Naive B cell (primary cell): Measurements from ENCODE around the gene PC. TPM values are rescaled to one million over a fixed set of nuclear protein-coding genes. Genes with fewer than 3 reads are reported as not detected.

Source experiments
- ATAC-seq, 2 donors: fragments of 150-1000 bp; cut with Tn5 transposase; 2 replicates each; pipeline ENCODE4 v1.10.0; 2021; ENCODE audit warnings: low read depth in 2 of 2, mild to moderate bottlenecking in 2 of 2, moderate library complexity in 2 of 2
- DNase-seq: peaks from one replicate; pipeline ENCODE4 v3.0.0; 2022
- H3K27ac Mint-ChIP-seq, 6 donors: one replicate each; pipeline ENCODE4 v1.8.0; 2020 to 2022; ENCODE audit warnings: mild to moderate bottlenecking in 6 of 6, mixed read lengths in 6 of 6, moderate library complexity in 5 of 6, inconsistent platforms in 2 of 6
- H3K27me3 Mint-ChIP-seq, 3 donors: one replicate each; pipeline ENCODE4 v1.8.0; 2021 to 2022; ENCODE audit warnings: mixed read lengths in 3 of 3, mild to moderate bottlenecking in 1 of 3
- H3K36me3 Mint-ChIP-seq, 2 donors: one replicate each; pipeline ENCODE4 v1.8.0; 2020 to 2022; ENCODE audit warnings: mixed read lengths in 2 of 2, inconsistent platforms in 1 of 2, mild to moderate bottlenecking in 1 of 2
- H3K4me1 Mint-ChIP-seq, 3 donors: one replicate each; pipeline ENCODE4 v1.8.0; 2020 to 2022; ENCODE audit warnings: mixed read lengths in 3 of 3, inconsistent platforms in 1 of 3, mild to moderate bottlenecking in 1 of 3, moderate library complexity in 1 of 3
- H3K4me3 Mint-ChIP-seq, 8 donors: one replicate each; pipeline ENCODE4 v1.8.0; 2020 to 2022; ENCODE audit warnings: mild to moderate bottlenecking in 8 of 8, mixed read lengths in 8 of 8, moderate library complexity in 8 of 8, inconsistent platforms in 2 of 8
- H3K9me3 Mint-ChIP-seq, 7 donors: one replicate each; pipeline ENCODE4 v1.8.0; 2020 to 2022; ENCODE audit warnings: mixed read lengths in 7 of 7, mild to moderate bottlenecking in 5 of 7, inconsistent platforms in 2 of 7, moderate library complexity in 1 of 7
- polyA plus RNA-seq, 6 donors: library from polyadenylated mRNA; unstranded; fragments of 300-500 nt; fragmentation: Illumina TruSeq; gene quantifications; one replicate each; pipeline ENCODE4 v1.2.3, GENCODE V29; 2021; ENCODE audit warnings: low read depth in 6 of 6

The PC gene
- polyA plus RNA-seq, 6 donors from 2014 or later: 0.96 to 4.2 (median 1.7) TPM

- no peaks in the 10 kb centered on the region for H3K36me3 Mint-ChIP-seq
- no peaks in the 10 kb centered on the region for H3K9me3 Mint-ChIP-seq
- DNase-seq: no peak
- peak overlapping the region in 1 of 6 donors; percentile 79 for H3K27ac Mint-ChIP-seq
- peaks cover 0 to 8% (median 5%) of the 10 kb centered on the region in 3 donors for H3K27me3 Mint-ChIP-seq
- H3K4me3 Mint-ChIP-seq: no peak overlapping the region
- no peak for ATAC-seq
- H3K4me1 Mint-ChIP-seq: no peaks in the 10 kb centered on the region
These were observed 49.0 kb downstream of the PC start for GRCh38 chr11:66909181-66909580.

DNA sequence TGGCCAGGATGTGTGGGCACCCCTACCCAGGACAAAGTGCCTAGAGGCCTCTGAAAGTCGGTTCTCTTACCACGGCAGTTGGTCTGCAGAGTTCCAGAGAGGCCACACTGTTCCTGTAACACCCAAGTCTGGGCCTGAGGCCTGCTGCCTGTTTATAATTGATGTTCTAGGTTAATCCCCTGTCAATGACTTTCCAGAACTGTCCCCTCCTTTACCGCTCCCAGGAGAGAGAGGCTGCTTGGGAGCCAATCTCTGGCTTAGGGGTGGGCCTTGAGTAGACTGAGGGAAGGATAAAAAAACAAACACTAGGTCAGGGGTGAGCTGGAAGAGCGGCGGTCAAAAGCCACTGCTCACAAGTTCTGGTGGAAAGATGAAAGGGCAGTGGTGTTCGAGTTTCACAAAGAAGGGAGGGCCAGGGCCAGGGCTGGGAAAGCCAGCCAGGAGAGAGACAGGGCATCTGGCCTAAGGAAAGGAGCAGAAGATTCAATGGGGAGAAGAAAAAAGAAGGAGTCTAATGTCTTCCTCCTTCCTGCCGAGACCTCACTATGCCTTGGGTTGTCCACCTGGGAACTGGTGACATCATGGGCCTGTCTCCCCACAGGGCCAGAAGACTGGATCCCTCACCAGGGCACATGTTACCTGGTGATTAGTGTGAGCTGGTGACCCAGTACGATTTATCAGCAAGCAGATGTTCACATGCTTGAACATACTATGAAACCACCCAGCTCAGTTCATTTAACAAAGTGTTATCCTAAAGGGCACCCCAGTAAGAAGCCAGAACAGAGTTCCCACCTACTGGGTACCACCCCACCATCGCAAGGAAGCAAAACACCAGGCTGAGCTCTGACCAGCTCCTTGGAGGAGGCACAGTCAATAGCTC is 50.2 kb downstream of the PC start:
- Mint-ChIP-seq H3K27ac (no peak overlapping the region), H3K36me3 (no peaks in the 10 kb centered on the region), H3K4me1 (no peaks in the 10 kb centered on the region), H3K4me3 (no peak overlapping the region), H3K9me3 (no peaks in the 10 kb centered on the region), H3K27me3 (peaks cover 0 to 8% (median 5%) of the 10 kb centered on the region in 3 donors)
- DNase-seq (no peak), ATAC-seq (no peak)

DNA sequence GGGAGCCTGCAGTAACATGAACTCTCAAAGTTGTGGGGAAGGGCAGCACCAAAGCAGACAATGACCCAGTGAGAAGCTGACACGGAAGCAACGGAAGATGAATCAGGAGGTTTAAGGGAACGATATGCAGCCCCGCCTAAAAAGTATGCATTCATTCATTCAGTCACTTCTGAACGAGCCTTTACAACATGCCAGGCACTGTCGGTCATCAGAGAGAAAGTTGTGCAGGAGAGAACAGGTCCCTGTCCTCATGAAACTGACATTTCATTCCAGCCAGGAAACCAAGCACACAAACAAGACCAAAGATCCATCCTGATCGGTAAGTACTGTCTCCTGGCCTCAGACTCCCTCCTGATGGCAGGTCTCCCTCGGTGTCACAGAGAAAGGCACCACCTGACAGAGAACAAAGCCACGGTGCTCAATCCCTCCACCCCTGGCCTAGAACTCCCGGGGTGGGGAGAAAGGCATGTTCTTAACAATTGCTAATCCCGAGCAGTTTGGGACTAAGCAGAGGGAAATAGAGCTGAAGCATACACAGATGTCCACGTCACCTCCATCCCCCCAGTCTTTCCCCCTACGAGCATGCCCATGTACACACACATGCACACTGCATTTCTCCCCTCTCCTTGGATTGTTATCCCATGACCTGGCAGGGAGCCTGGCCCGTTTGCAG is 52.0 kb downstream of the PC start:
- H3K9me3 Mint-ChIP-seq: no peaks in the 10 kb centered on the region
- no peaks in the 10 kb centered on the region for H3K4me1 Mint-ChIP-seq
- ATAC-seq (no peak), DNase-seq (no peak)
- H3K4me3 Mint-ChIP-seq: no peak overlapping the region
- H3K36me3 Mint-ChIP-seq: no peaks in the 10 kb centered on the region
- H3K27me3 Mint-ChIP-seq: peaks cover 0 to 14% (median 8%) of the 10 kb centered on the region in 3 donors
- H3K27ac Mint-ChIP-seq: no peak overlapping the region

- DNase-seq (no peak), ATAC-seq (no peak)
- no peaks in the 10 kb centered on the region for H3K9me3 Mint-ChIP-seq
- no peak overlapping the region for H3K27ac Mint-ChIP-seq
- no peak overlapping the region for H3K4me3 Mint-ChIP-seq
- no peaks in the 10 kb centered on the region for H3K4me1 Mint-ChIP-seq
- H3K36me3 Mint-ChIP-seq: no peaks in the 10 kb centered on the region
- peaks cover 0 to 20% (median 8%) of the 10 kb centered on the region in 3 donors for H3K27me3 Mint-ChIP-seq
These were observed 52.6 kb downstream of the PC start for GRCh38 chr11:66905631-66906030.

GRCh38 chr11:66904981-66905521 is 53.1 kb downstream of the PC start:
- Mint-ChIP-seq H3K27me3 (peaks cover 0 to 21% (median 8%) of the 10 kb centered on the region in 3 donors), H3K4me1 (no peaks in the 10 kb centered on the region), H3K27ac (no peak overlapping the region), H3K9me3 (no peaks in the 10 kb centered on the region), H3K4me3 (no peak overlapping the region), H3K36me3 (no peaks in the 10 kb centered on the region)
- no peak for DNase-seq
- no peak for ATAC-seq

DNA sequence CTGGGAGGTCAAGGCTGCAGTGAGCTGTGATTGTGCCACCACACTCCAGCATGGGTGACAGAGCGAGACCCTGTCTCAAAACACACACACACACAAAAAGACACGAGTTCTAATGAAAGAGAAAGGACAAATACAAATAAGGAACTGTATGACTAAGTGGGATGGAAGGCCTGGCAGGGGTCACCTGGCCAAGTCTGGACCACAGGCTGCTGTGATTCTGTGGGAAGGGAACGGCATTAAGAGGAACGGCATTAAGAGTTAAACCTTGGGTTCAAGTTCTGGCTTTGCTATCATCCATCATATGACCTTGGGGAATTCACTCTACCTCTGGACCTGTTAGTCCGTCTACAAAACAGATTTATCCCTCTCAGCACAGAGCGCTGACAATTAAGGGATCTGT is 53.6 kb downstream of the PC start:
- peaks cover 0 to 22% (median 8%) of the 10 kb centered on the region in 3 donors for H3K27me3 Mint-ChIP-seq
- H3K36me3 Mint-ChIP-seq: no peaks in the 10 kb centered on the region
- no peak for DNase-seq
- H3K4me1 Mint-ChIP-seq: no peaks in the 10 kb centered on the region
- no peaks in the 10 kb centered on the region for H3K9me3 Mint-ChIP-seq
- no peak for ATAC-seq
- H3K4me3 Mint-ChIP-seq: no peak overlapping the region
- no peak overlapping the region for H3K27ac Mint-ChIP-seq

- H3K27ac Mint-ChIP-seq: no peak overlapping the region
- no peak overlapping the region for H3K4me3 Mint-ChIP-seq
- DNase-seq (no peak), ATAC-seq (no peak)
- H3K36me3 Mint-ChIP-seq: no peaks in the 10 kb centered on the region
- peaks cover 0 to 27% (median 8%) of the 10 kb centered on the region in 3 donors for H3K27me3 Mint-ChIP-seq
- H3K4me1 Mint-ChIP-seq: no peaks in the 10 kb centered on the region
- H3K9me3 Mint-ChIP-seq: no peaks in the 10 kb centered on the region
These were observed 54.1 kb downstream of the PC start for GRCh38 chr11:66904055-66904454.

GRCh38 chr11:66902486-66903177 is 55.6 kb downstream of the PC start:
- Mint-ChIP-seq H3K4me3 (no peak overlapping the region), H3K27ac (no peak overlapping the region), H3K9me3 (no peaks in the 10 kb centered on the region), H3K27me3 (peaks cover 0 to 32% (median 8%) of the 10 kb centered on the region in 3 donors), H3K36me3 (no peaks in the 10 kb centered on the region), H3K4me1 (no peaks in the 10 kb centered on the region)
- ATAC-seq (no peak), DNase-seq (no peak)

GRCh38 chr11:66901964-66902390 is 56.2 kb downstream of the PC start:
- DNase-seq (no peak), ATAC-seq (no peak)
- H3K4me1 Mint-ChIP-seq: no peaks in the 10 kb centered on the region
- H3K27me3 Mint-ChIP-seq: peaks cover 0 to 32% (median 8%) of the 10 kb centered on the region in 3 donors
- no peaks in the 10 kb centered on the region for H3K36me3 Mint-ChIP-seq
- H3K27ac Mint-ChIP-seq: no peak overlapping the region
- no peak overlapping the region for H3K4me3 Mint-ChIP-seq
- H3K9me3 Mint-ChIP-seq: no peaks in the 10 kb centered on the region

DNA sequence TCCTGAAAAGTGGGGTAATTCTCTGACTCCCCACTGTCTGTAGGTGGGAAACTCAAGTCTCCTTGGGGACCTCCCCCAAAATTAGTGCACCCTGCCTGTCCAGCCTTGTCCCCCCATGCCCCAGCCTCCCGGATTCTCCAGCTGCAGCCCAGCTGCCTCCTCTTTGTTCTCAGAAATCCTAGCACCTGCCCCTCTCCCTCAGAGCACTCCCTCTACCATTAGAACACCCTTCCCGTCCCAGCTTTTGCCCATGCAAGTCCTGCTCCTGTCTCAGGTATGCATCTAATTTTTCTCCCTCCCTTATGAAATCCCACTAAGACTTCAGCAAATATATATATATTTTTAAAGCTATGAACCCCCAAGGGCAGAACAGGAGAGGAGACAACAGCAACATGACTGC is 64.0 kb downstream of the PC start:
- Mint-ChIP-seq H3K4me1 (no peaks in the 10 kb centered on the region), H3K27ac (no peak overlapping the region), H3K36me3 (no peaks in the 10 kb centered on the region), H3K27me3 (peaks cover 5 to 37% (median 17%) of the 10 kb centered on the region in 3 donors), H3K9me3 (no peaks in the 10 kb centered on the region), H3K4me3 (no peak overlapping the region)
- no peak for ATAC-seq
- DNase-seq: no peak

DNA sequence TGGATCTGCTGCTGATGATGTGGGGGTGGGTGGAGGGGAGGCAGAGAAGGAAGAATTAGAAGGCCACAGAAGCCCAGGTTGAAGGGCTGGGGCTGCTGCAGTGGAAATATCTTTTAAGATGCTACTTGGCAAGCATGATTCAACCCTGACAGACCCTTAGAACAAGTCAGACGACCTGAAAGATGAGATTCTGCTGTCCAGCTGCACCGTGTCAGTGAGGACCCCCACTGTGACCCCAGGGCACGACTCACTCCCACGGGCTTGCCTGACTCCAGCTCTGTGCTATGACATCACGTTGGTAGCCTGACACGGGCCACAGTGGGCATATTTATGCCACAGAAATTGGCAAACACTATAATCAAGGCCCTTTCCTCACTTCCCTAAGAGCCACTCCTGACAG is 65.3 kb downstream of the PC start:
- Mint-ChIP-seq H3K9me3 (no peaks in the 10 kb centered on the region), H3K4me1 (no peaks in the 10 kb centered on the region), H3K27me3 (peaks cover 5 to 31% (median 17%) of the 10 kb centered on the region in 3 donors), H3K36me3 (no peaks in the 10 kb centered on the region), H3K27ac (peak overlapping the region in 1 of 6 donors; percentile 57), H3K4me3 (no peak overlapping the region)
- ATAC-seq: no peak
- DNase-seq: no peak

DNA sequence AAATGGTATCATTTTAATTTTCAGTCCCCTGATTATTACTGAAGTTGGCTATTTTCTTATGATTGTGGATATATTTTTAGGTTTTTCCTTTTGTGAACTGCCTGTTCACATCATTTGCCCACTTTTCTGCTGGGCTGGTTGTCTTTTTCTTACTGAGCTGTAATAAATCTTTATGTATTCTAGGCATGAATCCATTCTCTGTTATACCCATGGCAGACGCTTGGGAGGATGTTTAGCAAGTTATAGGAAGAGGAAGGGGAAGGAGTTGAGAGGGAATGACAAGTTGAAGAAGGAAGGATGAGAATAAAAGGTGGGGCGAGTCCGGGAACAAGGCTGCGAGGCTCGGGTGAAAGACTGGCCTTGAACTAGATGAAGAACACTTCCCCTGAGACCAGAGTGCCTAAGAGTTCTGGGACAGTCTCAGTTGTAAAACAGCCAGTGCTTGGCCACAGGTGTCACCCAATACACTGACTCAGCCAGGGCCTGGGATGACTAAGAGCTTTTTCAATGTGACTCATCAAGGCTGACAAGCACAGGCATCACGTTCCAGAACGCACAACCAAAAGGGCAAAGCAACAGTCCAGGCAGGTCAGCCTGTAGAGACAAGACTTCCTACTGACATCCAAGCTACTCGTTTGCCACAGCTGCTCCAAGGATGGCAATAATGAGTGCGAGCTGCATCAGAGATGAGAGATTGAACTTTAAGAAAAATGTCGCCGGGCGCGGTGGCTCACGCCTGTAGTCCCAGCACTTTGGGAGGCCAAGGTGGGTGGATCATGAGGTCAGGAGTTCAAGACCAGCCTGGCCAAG is 66.1 kb downstream of the PC start:
- Mint-ChIP-seq H3K27me3 (peaks cover 5 to 31% (median 17%) of the 10 kb centered on the region in 3 donors), H3K36me3 (no peaks in the 10 kb centered on the region), H3K9me3 (no peaks in the 10 kb centered on the region), H3K4me1 (no peaks in the 10 kb centered on the region), H3K27ac (peak overlapping the region in 1 of 6 donors; percentile 7), H3K4me3 (no peak overlapping the region)
- ATAC-seq (no peak), DNase-seq (no peak)

DNA sequence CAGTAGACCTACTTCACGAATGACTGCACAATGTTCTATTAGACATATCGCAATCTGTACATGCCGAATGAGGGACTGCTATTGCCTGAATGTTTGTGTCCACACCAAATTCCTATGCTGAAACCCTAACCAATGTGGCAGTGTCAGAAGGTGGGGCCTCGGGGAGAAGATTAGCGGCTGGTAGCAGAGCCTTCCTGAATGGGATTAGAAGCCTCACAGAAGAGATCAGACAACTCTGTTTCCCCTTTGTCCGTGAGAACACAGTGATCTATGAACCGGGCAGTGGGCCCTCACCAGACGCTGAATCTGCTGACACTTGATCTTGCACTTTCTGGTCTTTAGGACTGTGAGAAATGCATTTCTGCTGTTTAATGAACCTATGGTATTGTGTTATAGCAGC is 68.2 kb downstream of the PC start:
- Mint-ChIP-seq H3K36me3 (no peaks in the 10 kb centered on the region), H3K9me3 (no peaks in the 10 kb centered on the region), H3K4me3 (no peak overlapping the region), H3K27ac (no peak overlapping the region), H3K27me3 (peaks cover 0 to 25% (median 25%) of the 10 kb centered on the region in 3 donors), H3K4me1 (no peaks in the 10 kb centered on the region)
- ATAC-seq (no peak), DNase-seq (no peak)
